Measurements from ENCODE around the gene TARS1.

TARS1 gene

GRCh38 chr5:33465120-33465519, 24.4 kb downstream of the TARS1 start:
- DNase-seq (ENCODE audit: extremely low spot score), result no peak
- POLR2A ChIA-PET, result no interaction called here
- CTCF ChIA-PET, result interaction anchor here (0.7 kb wide), 1 partner anchor 124 kb away, joined by 7 read pairs; no protein-coding TSS in a partner anchor
- TF ChIP-seq L3MBTL2 (conservative IDR thresholded peaks at IDR 0.05) (no peak), HDGF (IDR thresholded peaks at IDR 0.05; ENCODE audit: borderline replicate concordance) (no peak), SUZ12 (IDR thresholded peaks at IDR 0.05) (no peak), TARDBP (IDR thresholded peaks at IDR 0.05) (no peak), FOXA1 (IDR thresholded peaks at IDR 0.05) (no peak), NFRKB (IDR thresholded peaks at IDR 0.05) (no peak)

GRCh38 chr5:33468775-33469435, 28.1 kb downstream of the TARS1 start:
- TF ChIP-seq ARNT (IDR thresholded peaks at IDR 0.05), result no peak
- TF ChIP-seq SP1 (IDR thresholded peaks at IDR 0.05), result no peak
- TF ChIP-seq FOXM1 (IDR thresholded peaks at IDR 0.05; ENCODE audit: borderline replicate concordance), result no peak
- no peak for TF ChIP-seq LEF1 (IDR thresholded peaks at IDR 0.05; ENCODE audit: borderline replicate concordance)
- no peak for TF ChIP-seq SUZ12 (IDR thresholded peaks at IDR 0.05)
- no peak for TF ChIP-seq HDGF (IDR thresholded peaks at IDR 0.05; ENCODE audit: borderline replicate concordance)
- no peak for TF ChIP-seq PKNOX1 (IDR thresholded peaks at IDR 0.05)
- no peak for TF ChIP-seq CTBP1 (IDR thresholded peaks at IDR 0.05; ENCODE audit: borderline replicate concordance)
- no peak for TF ChIP-seq TARDBP (IDR thresholded peaks at IDR 0.05)
- no peak for TF ChIP-seq ELF4 (IDR thresholded peaks at IDR 0.05)
- no peak for TF ChIP-seq L3MBTL2 (conservative IDR thresholded peaks at IDR 0.05)
- TF ChIP-seq ZNF384 (IDR thresholded peaks at IDR 0.05), result no peak
- no peak for TF ChIP-seq NFRKB (IDR thresholded peaks at IDR 0.05)
- no peak for TF ChIP-seq FOXK2 (IDR thresholded peaks at IDR 0.05)
- no peak for TF ChIP-seq BHLHE40 (IDR thresholded peaks at IDR 0.05; ENCODE audit: borderline replicate concordance)
- POLR2A ChIA-PET, result interaction anchor here (1.1 kb wide), 1 partner anchor 10 kb away, joined by 3 read pairs; no protein-coding TSS in a partner anchor
- no peak for DNase-seq (ENCODE audit: extremely low spot score)
- CTCF ChIA-PET, result no interaction called here

GRCh38 chr5:33470544-33470943, 29.8 kb downstream of the TARS1 start:
- TF ChIP-seq L3MBTL2 (conservative IDR thresholded peaks at IDR 0.05) (no peak), FOXA1 (IDR thresholded peaks at IDR 0.05) (no peak), TARDBP (IDR thresholded peaks at IDR 0.05) (no peak), PKNOX1 (IDR thresholded peaks at IDR 0.05) (no peak), ARNT (IDR thresholded peaks at IDR 0.05) (no peak), FOXK2 (IDR thresholded peaks at IDR 0.05) (no peak), CTBP1 (IDR thresholded peaks at IDR 0.05; ENCODE audit: borderline replicate concordance) (no peak), ELF4 (IDR thresholded peaks at IDR 0.05) (no peak), NFRKB (IDR thresholded peaks at IDR 0.05) (no peak), SP1 (IDR thresholded peaks at IDR 0.05) (no peak), FOXM1 (IDR thresholded peaks at IDR 0.05; ENCODE audit: borderline replicate concordance) (no peak), LEF1 (IDR thresholded peaks at IDR 0.05; ENCODE audit: borderline replicate concordance) (no peak), ZNF384 (IDR thresholded peaks at IDR 0.05) (no peak), HDGF (IDR thresholded peaks at IDR 0.05; ENCODE audit: borderline replicate concordance) (no peak), SUZ12 (IDR thresholded peaks at IDR 0.05) (no peak), BHLHE40 (IDR thresholded peaks at IDR 0.05; ENCODE audit: borderline replicate concordance) (no peak)
- DNase-seq (ENCODE audit: extremely low spot score), result no peak
- CTCF ChIA-PET, result no interaction called here
- POLR2A ChIA-PET, result no interaction called here

- TF ChIP-seq L3MBTL2 (conservative IDR thresholded peaks at IDR 0.05) (no peak), NFRKB (IDR thresholded peaks at IDR 0.05) (no peak), PKNOX1 (IDR thresholded peaks at IDR 0.05) (no peak), FOXK2 (IDR thresholded peaks at IDR 0.05) (no peak), FOXM1 (IDR thresholded peaks at IDR 0.05; ENCODE audit: borderline replicate concordance) (no peak), ARNT (IDR thresholded peaks at IDR 0.05) (no peak), SP1 (IDR thresholded peaks at IDR 0.05) (no peak), LEF1 (IDR thresholded peaks at IDR 0.05; ENCODE audit: borderline replicate concordance) (no peak), SUZ12 (IDR thresholded peaks at IDR 0.05) (no peak), FOXA1 (IDR thresholded peaks at IDR 0.05) (no peak), ELF4 (IDR thresholded peaks at IDR 0.05) (no peak), ZNF384 (IDR thresholded peaks at IDR 0.05) (no peak), HDGF (IDR thresholded peaks at IDR 0.05; ENCODE audit: borderline replicate concordance) (no peak), CTBP1 (IDR thresholded peaks at IDR 0.05; ENCODE audit: borderline replicate concordance) (no peak), BHLHE40 (IDR thresholded peaks at IDR 0.05; ENCODE audit: borderline replicate concordance) (no peak), TARDBP (IDR thresholded peaks at IDR 0.05) (no peak)
- ChIA-PET CTCF (no interaction called here), POLR2A (no interaction called here)
- no peak for DNase-seq (ENCODE audit: extremely low spot score)
These were observed 32.1 kb downstream of the TARS1 start for GRCh38 chr5:33472805-33473409.

- DNase-seq (ENCODE audit: extremely low spot score), result no peak
- ChIA-PET POLR2A (no interaction called here), CTCF (no interaction called here)
- TF ChIP-seq FOXM1 (IDR thresholded peaks at IDR 0.05; ENCODE audit: borderline replicate concordance) (no peak), TARDBP (IDR thresholded peaks at IDR 0.05) (no peak), FOXA1 (IDR thresholded peaks at IDR 0.05) (no peak)
These were observed 33.2 kb downstream of the TARS1 start for GRCh38 chr5:33474004-33474403.

- TF ChIP-seq LEF1 (IDR thresholded peaks at IDR 0.05; ENCODE audit: borderline replicate concordance) (no peak), ELF4 (IDR thresholded peaks at IDR 0.05) (no peak), FOXK2 (IDR thresholded peaks at IDR 0.05) (no peak), ARNT (IDR thresholded peaks at IDR 0.05) (no peak), ZNF384 (IDR thresholded peaks at IDR 0.05) (no peak), TARDBP (IDR thresholded peaks at IDR 0.05) (no peak), BHLHE40 (IDR thresholded peaks at IDR 0.05; ENCODE audit: borderline replicate concordance) (no peak), FOXA1 (IDR thresholded peaks at IDR 0.05) (no peak), PKNOX1 (IDR thresholded peaks at IDR 0.05) (no peak), HDGF (IDR thresholded peaks at IDR 0.05; ENCODE audit: borderline replicate concordance) (no peak), CTBP1 (IDR thresholded peaks at IDR 0.05; ENCODE audit: borderline replicate concordance) (no peak), NFRKB (IDR thresholded peaks at IDR 0.05) (no peak)
- DNase-seq (ENCODE audit: extremely low spot score), result no peak
- ChIA-PET POLR2A (no interaction called here), CTCF (no interaction called here)
These were observed 34.2 kb downstream of the TARS1 start for GRCh38 chr5:33474931-33475499.
